Esophagus muscularis mucosa (tissue), 4 donors: Measurements from ENCODE around the gene NCK1. TPM values are rescaled to one million over a fixed set of nuclear protein-coding genes. Genes with fewer than 3 reads are reported as not detected.
"Not testable (repeated sequence)": the region's sequence is repeated elsewhere in the genome, so short reads cannot be mapped to it uniquely, and the experiment has no call there.

Experiments used
- DNase-seq: peaks from one replicate; pipeline ENCODE4 v3.0.0-alpha.2; 2017; ENCODE audit errors: extremely low spot score
- H3K27ac ChIP-seq, 4 donors: fragments of 200-600 bp; sonication (generic); replicated peaks in 1 of 4; 1 replicate in 3 of 4; 2 replicates in 1 of 4; pipeline ENCODE4 v1.5.1; 2016 to 2019; ENCODE audit warnings: mild to moderate bottlenecking in 1 of 4
- H3K27me3 ChIP-seq, 4 donors: fragments of 200-600 bp; sonication (generic); one replicate each; pipeline versions ENCODE4 v1.5.1 to v1.6.0; 2016 to 2019
- H3K36me3 ChIP-seq, 4 donors: fragments of 200-600 bp; sonication (generic); one replicate each; pipeline ENCODE4 v1.5.1; 2016 to 2019
- H3K4me1 ChIP-seq, 4 donors: fragments of 200-600 bp; sonication (generic); one replicate each; pipeline ENCODE4 v1.5.1; 2016 to 2019
- H3K4me3 ChIP-seq, 4 donors: fragments of 200-600 bp; sonication (generic); 1 replicate in 2 of 4; 2 replicates in 2 of 4; pipeline ENCODE4 v1.5.1; 2016 to 2019; ENCODE audit warnings: mild to moderate bottlenecking in 4 of 4, moderate library complexity in 1 of 4
- H3K9me3 ChIP-seq, 4 donors: fragments of 200-600 bp; sonication (generic); 1 replicate in 3 of 4; 2 replicates in 1 of 4; pipeline ENCODE4 v1.5.1; 2016 to 2019
- CTCF ChIP-seq, 3 experiments: fragments of 200-600 bp in 2 of 3; fragments of 450-650 bp in 1 of 3; sonication (generic) in 2 of 3; IDR thresholded peaks; one replicate each; pipeline ENCODE4 v1.5.1; 2017 to 2019; ENCODE audit warnings: antibody characterized with exemption in 3 of 3, mild to moderate bottlenecking in 2 of 3, moderate library complexity in 1 of 3
- EP300 ChIP-seq: sonication (generic); formaldehyde crosslinking; IDR thresholded peaks from one replicate; pipeline ENCODE4 v1.6.1; 2017; ENCODE audit warnings: antibody characterized with exemption
- POLR2A ChIP-seq: fragments of 450-650 bp; IDR thresholded peaks from one replicate; pipeline ENCODE4 v1.6.1; 2017; ENCODE audit warnings: antibody characterized with exemption, moderate library complexity, mild to moderate bottlenecking, low read depth
- POLR2AphosphoS5 ChIP-seq, 2 donors: sonication (generic); formaldehyde crosslinking; IDR thresholded peaks; one replicate each; pipeline ENCODE4 v1.6.1; 2017; ENCODE audit warnings: antibody characterized with exemption in 2 of 2
- whole genome bisulfite sequencing: methylation state at CpG from one replicate; pipeline ENCODE4 v1.1.5; 2018; 5-methylcytosine and 5-hydroxymethylcytosine counted together
- intact Hi-C: fragments of 100-400 bp; cut with DNase I; formaldehyde crosslinking; loops from one replicate; pipeline ENCODE4 v1.15.1; 2023
- total RNA-seq, 4 donors: library from RNA; depleted of rRNA; stranded (reverse); fragments of >200 nt; gene quantifications; one replicate each; pipeline versions ENCODE4 v1.1.0 to v1.2.1, GENCODE V29; 2016

Gene NCK1
- total RNA-seq, 4 donors from 2014 or later: 28.9 to 54.0 (median 37.0) TPM

DNA sequence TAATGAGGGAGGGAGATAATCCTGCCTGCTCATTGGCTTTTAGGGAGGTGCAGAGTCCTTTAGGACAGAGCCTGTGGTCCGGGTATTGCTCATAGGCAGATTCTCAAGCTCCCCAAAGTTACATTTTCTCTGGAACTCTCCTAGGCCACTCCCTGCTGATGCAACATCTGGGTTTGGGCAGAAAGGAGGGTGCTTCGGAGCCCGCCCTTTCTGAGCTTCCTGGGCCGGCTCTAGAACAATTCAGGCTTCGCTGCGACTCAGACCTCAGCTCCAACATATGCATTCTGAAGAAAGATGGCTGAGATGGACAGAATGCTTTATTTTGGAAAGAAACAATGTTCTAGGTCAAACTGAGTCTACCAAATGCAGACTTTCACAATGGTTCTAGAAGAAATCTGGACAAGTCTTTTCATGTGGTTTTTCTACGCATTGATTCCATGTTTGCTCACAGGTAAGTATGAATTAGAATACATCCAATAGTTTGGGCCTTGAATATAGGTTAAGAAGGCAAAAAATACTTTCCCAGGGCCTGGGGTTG is 95.8 kb downstream of the NCK1 start, which contains the start of gene IL20RB:
Gene IL20RB, plus strand, starts transcription at position 233 of the 538 bp plus-strand sequence. Its CDS starts 131 bp downstream, at position 364.
- intact Hi-C loops: no loop called here
- no peaks in the 10 kb centered on the region for H3K27me3 ChIP-seq
- H3K9me3 ChIP-seq: no peaks in the 10 kb centered on the region
- peaks cover 0 to 18% (median 10%) of the 10 kb centered on the region in 4 donors for H3K4me1 ChIP-seq
- no peak within 1 kb of the TSS for H3K27ac ChIP-seq
- DNase-seq: no peak
- no peaks in the 10 kb centered on the region for H3K36me3 ChIP-seq
- TF ChIP-seq POLR2A (no peak), EP300 (no peak), CTCF (IDR thresholded peaks at IDR 0.05) (no peak), POLR2AphosphoS5 (IDR thresholded peaks at IDR 0.05) (no peak)
- 91% methylated on average over 6 of the region's 7 CpGs for WGBS
- no peak within 1 kb of the TSS for H3K4me3 ChIP-seq

GRCh38 chr3:136958939-136959338 is 96.9 kb downstream of the NCK1 start:
- Histone ChIP-seq H3K4me1 (peaks cover 0 to 18% (median 10%) of the 10 kb centered on the region in 4 donors), H3K9me3 (no peaks in the 10 kb centered on the region), H3K36me3 (no peaks in the 10 kb centered on the region), H3K27ac (no peak overlapping the region), H3K4me3 (no peak overlapping the region), H3K27me3 (no peaks in the 10 kb centered on the region)
- no peak for DNase-seq
- TF ChIP-seq POLR2A: no peak
- TF ChIP-seq POLR2AphosphoS5 (IDR thresholded peaks at IDR 0.05): no peak
- TF ChIP-seq EP300: no peak
- WGBS: 71% methylated on average over 2 of the region's 2 CpGs
- intact Hi-C loops: no loop called here

- no peak for TF ChIP-seq POLR2AphosphoS5 (IDR thresholded peaks at IDR 0.05)
- TF ChIP-seq EP300: no peak
- no peak for TF ChIP-seq POLR2A
- TF ChIP-seq CTCF (IDR thresholded peaks at IDR 0.05): no peak
- Histone ChIP-seq H3K27me3 (no peaks in the 10 kb centered on the region), H3K4me3 (no peak overlapping the region), H3K36me3 (no peaks in the 10 kb centered on the region), H3K9me3 (no peaks in the 10 kb centered on the region), H3K27ac (no peak overlapping the region), H3K4me1 (peaks cover 0 to 14% (median 10%) of the 10 kb centered on the region in 4 donors)
- WGBS: 96% methylated on average over 6 of the region's 6 CpGs
- no peak for DNase-seq
- intact Hi-C loops: no loop called here
Measured at GRCh38 chr3:136959599-136959998, 97.6 kb downstream of the NCK1 start.

DNA sequence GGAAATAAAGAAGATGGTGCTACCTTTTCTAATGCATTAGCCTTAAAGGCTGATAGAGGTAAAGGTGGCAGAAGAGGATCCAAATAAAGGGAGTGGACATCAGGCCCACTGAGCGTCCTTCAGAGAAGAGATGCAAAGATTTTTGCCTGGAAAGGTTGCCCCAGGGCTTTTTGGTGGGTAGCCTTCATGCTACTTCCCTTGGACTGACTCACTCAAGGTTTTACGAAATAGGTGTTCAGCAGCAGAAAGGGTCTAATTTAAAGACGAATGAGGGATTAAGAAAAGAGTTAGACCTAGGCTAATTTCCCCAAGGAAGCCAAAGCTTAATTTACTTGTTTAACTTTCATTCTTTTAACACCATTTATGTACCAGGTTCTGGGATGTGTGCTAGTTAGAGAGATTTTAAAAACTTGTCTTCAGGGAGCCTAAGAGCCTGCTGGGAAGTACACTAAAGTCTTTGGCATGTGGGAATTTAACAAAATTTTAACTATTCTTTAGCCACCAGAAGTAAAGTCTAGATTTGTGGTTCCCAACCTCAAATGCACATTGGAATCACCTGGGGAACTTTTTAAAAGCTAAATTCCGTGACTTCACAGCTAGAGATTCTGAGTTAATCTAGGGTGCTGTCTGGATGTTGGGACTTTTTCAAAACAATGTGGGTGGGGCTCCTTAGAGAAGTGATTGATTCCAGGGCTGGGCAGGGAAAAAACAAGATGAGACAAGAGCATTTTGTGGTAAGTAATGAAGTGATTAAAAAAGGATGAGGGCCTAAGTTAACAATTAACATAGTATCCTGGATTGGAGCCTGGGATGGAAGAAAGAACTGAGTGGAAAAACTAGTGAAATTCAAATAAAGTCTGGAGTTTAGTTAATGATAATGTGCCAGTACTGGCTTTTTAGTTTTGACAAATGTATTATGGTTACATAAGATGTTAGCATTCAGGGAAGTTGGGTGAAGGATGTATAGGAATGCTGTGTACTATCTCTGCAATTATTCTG is 99.1 kb downstream of the NCK1 start:
- no peaks in the 10 kb centered on the region for H3K9me3 ChIP-seq
- DNase-seq: no peak
- H3K4me3 ChIP-seq: no peak overlapping the region
- peaks cover 0 to 3% (median 0%) of the 10 kb centered on the region in 4 donors for H3K4me1 ChIP-seq
- no peaks in the 10 kb centered on the region for H3K36me3 ChIP-seq
- intact Hi-C loops: no loop called here
- TF ChIP-seq EP300 (no peak), POLR2AphosphoS5 (IDR thresholded peaks at IDR 0.05) (no peak), POLR2A (no peak), CTCF (IDR thresholded peaks at IDR 0.05) (no peak)
- 88% methylated on average over 4 of the region's 4 CpGs for WGBS
- H3K27me3 ChIP-seq: no peaks in the 10 kb centered on the region
- H3K27ac ChIP-seq: no peak overlapping the region

DNA sequence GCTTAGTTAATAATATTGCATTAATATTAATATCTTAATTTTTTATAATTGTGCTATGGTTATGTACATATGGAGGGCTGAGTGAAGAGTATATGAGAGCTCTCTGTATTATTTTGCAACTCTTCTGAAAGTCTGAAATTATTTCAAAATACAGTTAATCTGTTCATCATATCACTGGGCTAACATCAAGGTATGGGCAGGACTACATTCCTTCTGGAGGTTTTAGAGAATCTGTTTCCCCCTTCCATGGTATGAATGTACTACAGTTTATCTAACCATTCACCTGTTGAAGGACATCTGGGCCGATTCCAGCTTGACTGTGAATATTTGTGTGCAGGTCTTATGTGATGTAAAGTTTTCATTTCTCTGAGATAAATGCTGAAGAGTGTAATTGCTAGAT is 100.9 kb downstream of the NCK1 start:
- DNase-seq: no peak
- no peaks in the 10 kb centered on the region for H3K4me1 ChIP-seq
- 92% methylated on average over 1 of the region's 1 CpG for WGBS
- no peak for TF ChIP-seq CTCF (IDR thresholded peaks at IDR 0.05)
- TF ChIP-seq POLR2AphosphoS5 (IDR thresholded peaks at IDR 0.05): no peak
- TF ChIP-seq EP300: no peak
- TF ChIP-seq POLR2A: no peak
- H3K27me3 ChIP-seq: no peaks in the 10 kb centered on the region
- intact Hi-C loops: no loop called here
- H3K9me3 ChIP-seq: no peaks in the 10 kb centered on the region
- no peak overlapping the region for H3K27ac ChIP-seq
- no peaks in the 10 kb centered on the region for H3K36me3 ChIP-seq
- H3K4me3 ChIP-seq: no peak overlapping the region

DNA sequence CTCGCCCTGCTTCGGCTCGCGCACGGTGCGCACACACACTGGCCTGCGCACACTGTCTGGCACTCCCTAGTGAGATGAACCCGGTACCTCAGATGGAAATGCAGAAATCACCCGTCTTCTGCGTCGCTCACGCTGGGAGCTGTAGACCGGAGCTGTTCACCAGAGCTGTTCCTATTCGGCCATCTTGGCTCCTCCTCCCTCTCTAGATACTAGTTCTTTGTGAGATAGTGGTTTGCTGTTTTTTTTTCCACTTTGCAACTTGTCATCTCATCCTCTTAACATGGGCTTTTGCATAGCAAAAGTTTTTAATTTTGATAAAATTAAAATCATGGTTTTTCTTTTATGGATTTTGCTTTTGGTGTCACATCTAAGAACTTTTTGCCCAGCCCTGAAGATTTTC is 107.5 kb downstream of the NCK1 start:
- DNase-seq, intact Hi-C loops, H3K4me1 ChIP-seq, H3K27me3 ChIP-seq, H3K36me3 ChIP-seq, H3K4me3 ChIP-seq, H3K27ac ChIP-seq: not testable (repeated sequence)
- H3K9me3 ChIP-seq: peaks cover 0 to 12% (median 4%) of the 10 kb centered on the region in 4 donors
- 98% methylated on average over 6 of the region's 14 CpGs for WGBS
